Activated CD8-positive, alpha-beta memory T cell treated with anti-CD3 and anti-CD28 coated beads, Interleukin-2, amount 50 U/mL, for 1 hour (primary cell): ENCODE results near the gene DLG2.
"Not testable (repeated sequence)": the region's sequence is repeated elsewhere in the genome, so short reads cannot be mapped to it uniquely, and the experiment has no call there.

Experiments used
- DNase-seq: peaks from one replicate; pipeline ENCODE4 v3.0.0-alpha.2; 2020; ENCODE audit errors: extremely low read depth

Gene DLG2

DNA sequence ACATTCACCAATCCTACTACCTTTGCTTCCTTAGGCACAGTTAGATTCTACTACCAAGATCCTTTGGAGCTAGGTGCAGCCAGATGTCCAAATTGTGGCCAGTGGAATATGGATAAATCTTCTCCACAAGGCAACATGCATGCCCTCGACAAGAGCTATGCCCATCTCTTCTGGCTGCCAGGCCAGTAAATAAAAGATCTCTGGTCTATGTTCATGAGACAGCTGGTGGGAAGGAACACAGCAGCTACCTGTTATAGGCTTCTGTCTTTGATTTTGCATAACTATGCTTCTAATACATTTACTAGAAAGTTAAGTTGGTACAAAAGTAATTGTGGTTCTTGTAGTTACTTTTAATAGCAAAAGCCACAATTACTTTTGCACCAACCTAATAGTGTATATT lies 182.7 kb downstream of the DLG2 start:
- no peak for DNase-seq

GRCh38 chr11:85440273-85440672 lies 186.9 kb downstream of the DLG2 start:
- DNase-seq = no peak

GRCh38 chr11:85438328-85438727 lies 188.8 kb downstream of the DLG2 start:
- DNase-seq = no peak

DNA sequence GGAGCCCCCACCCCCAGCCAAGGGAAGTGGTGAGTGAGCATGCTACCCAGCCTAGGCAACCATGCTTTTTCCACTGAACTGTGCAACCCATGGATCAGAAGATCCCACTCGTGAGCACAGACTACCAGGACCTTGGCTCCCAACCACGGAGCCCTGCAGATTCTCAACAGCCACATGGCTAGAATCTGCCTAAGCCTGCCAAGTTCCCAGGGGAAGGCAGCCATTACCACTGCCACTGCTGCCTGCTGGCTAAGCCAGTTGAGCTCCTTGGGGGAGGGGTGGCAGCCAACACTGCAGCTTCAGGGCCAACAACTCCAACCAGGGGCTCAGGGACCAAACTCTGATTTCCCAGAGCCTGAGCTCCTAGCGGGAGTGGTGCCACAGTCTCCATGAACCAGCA lies 195.8 kb downstream of the DLG2 start:
- DNase-seq = no peak

DNA sequence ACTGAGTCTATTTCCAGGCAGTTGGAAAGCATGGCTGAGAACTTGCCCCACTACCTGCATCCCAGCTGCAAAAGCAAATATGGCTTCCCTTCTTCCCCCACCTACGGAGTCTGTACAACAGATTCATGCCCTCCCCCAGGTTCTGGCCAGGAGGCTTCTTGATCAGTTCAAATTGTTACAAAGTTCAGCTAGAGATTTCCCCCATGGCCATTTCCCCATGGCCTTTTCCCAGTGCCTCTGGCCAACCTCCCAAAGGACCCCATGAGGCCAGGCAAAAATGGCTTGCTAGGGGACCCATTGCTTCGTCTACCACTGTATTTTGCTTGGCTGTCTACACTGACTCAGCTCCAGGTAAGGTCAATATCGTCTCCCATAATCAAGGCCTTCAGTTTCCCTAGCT lies 203.3 kb downstream of the DLG2 start:
- no peak for DNase-seq

DNA sequence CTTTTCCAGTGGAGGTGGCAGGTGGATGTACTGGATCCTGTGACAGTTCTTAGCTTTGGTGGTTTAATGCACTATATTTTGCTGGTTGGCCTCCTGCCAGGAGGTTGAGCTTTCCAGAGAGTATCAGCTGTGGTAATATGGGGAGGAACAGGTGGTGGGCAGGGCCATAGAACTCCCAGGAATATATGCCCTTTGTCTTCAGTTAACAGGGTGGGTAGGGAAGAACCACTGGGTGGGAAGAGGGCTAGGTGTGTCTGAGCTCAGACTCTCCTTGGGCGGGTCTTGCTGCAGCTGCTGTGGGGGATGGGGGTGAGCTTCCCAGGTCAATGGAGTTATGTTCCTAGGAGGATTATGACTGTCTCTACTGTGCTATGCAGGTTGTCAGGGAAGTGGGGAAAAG lies 203.8 kb downstream of the DLG2 start:
- DNase-seq = no peak

DNA sequence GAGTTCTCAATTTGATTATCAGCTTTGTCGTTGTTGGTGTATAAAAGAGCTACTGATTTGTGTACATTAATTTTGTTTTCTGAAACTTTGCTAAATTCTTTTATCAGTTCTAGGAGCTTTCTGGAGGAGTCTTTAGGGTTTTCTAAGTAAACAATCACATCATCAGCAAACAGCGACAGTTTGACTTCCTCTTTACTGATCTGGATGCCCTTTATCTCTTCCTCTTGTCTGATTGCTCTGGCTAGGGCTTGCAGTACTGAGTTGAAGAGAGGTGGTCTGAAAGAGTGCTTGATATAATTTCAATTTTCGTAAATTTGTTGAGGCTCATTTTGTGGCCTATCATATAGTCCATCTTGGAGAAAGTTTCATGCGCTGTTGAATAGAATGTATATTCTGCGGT lies 213.0 kb downstream of the DLG2 start:
- no peak for DNase-seq

DNA sequence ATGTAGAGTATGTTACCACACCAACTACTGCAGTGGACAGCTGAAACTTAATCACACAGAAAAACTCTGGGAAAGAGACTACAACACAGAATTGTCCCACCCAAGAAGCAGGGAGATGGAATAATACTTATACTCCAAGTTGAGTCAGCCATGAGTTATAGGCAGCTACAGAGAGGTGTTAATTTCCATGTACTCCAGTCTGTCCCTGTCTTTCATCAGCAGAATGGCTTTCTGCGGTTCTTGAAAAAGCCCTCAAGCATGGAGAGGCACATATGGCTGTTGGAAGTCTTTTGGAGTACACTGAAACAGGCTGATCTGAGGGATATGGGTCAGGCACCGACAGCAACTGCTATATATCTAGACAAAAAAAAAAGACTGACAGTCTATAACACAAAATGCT lies 219.5 kb downstream of the DLG2 start:
- no peak for DNase-seq

DNA sequence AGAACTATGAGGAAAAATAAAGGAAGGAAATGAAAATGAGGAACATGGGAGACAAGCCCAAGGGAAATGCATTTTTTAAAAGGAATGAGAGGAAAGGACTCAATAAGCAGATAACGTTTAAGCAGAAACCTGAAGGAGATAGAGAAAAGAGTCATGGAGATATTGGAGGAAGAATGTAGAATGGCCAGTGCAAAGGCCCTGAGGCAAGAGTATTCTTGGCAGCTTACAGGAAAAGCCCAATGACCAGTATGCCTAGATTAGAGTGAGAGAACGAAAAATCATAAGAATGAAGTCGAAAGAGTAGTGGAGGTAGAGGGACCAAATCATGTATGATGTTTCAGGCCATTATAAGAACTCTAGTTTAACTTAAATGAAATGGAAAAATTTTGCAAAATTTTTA lies 220.3 kb downstream of the DLG2 start:
- no peak for DNase-seq

GRCh38 chr11:85406316-85406715 lies 220.8 kb downstream of the DLG2 start:
- DNase-seq = no peak

- not testable (repeated sequence) for DNase-seq
These were observed 231.6 kb downstream of the DLG2 start for GRCh38 chr11:85395515-85396055.

DNA sequence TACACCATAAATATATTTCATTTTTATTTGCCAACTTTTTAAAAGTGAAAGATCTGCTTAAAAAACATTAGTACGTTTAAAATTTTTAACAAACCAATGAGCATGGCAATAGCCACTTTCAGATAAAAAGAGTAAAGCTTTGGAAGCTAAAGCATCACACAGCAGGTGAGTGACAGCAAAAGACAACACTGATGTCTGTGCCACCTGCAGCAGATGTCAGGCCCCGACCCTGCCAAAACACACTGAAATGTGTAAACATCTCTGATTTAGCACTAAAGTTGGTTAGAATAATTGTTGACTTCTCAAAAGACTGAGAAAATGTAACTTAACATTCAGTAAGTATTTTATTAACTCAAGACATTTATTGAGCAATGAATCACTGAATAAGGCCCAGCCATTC lies 232.9 kb downstream of the DLG2 start:
- DNase-seq = no peak

- DNase-seq = no peak
These were observed 236.0 kb downstream of the DLG2 start for GRCh38 chr11:85391141-85391540.

- DNase-seq = no peak
These were observed 241.6 kb downstream of the DLG2 start for GRCh38 chr11:85385547-85385946.

DNA sequence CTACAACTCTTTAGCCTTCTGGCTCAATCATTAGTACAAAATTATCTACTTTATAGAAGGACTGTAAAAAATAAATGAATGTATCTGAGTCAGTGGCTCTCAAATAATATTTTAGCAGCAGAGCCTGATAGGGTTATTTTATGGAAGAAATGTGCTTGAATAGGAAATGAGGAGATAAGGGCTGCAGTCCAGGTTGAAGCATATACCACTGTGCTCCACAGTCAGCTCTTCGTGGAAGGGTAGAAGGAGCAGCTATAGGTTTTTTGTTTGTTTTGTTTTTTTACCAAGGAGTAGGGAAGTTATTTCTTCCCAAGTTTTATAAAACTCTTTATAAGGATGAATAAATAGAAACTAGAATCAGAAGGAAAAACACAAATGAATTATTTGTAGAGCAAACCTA lies 242.0 kb downstream of the DLG2 start:
- DNase-seq = no peak

DNA sequence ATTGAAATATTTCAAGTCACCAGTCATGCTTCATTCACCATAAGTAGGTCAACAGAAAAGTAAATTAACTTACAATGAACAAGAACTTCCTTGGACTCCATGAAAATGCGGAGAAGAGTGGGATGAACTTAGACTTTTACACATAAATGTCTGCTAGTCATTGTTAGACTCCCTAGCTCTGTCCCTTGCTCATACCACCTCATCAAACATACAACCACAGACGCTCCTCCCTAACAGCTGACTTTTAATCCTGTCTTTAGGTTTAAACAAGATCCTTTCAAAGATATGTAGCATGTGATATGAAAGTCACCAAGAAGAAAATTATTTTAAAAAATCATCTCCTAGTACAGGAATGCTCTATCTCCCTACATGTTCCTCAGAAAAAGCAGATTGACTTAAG lies 248.1 kb downstream of the DLG2 start:
- no peak for DNase-seq

GRCh38 chr11:85377901-85378300 lies 249.2 kb downstream of the DLG2 start:
- DNase-seq = no peak

- DNase-seq = no peak
These were observed 267.3 kb downstream of the DLG2 start for GRCh38 chr11:85359859-85360258.

DNA sequence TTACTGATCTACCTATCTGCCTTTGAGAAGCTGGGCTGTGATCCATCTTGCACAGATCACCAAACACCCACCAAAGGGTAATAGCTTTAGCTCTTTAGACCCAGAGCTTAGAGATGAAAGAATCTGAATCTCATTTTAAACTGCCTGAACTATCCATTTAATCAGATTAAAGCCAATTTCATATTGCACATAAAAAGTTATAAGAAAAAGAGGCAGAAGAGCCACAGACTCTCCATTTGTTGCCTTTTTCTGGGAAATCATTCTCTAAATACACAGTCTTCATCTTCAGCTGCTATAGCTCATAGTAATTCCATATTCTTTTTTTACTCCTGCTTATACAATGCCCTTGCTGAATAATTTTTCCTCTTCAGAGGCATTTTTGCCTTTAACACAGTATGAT lies 271.2 kb downstream of the DLG2 start:
- no peak for DNase-seq

DNA sequence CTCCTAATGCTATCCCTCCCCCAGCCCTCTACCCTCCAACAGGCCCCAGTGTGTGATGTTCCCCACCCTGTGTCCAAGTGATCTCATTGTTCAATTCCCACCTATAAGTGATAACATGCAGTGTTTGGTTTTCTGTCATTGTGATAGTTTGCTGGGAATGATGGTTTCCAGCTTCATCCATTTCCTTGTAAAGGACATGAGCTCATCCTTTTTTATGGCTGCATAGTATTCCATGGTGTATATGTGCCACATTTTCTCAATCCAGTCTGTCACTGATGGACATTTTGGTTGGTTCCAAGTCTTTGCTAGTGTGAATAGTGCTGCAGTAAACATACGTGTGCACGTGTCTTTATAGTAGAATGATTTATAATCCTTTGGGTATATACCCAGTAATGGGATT lies 277.6 kb downstream of the DLG2 start:
- not testable (repeated sequence) for DNase-seq

- no peak for DNase-seq
These were observed 278.2 kb downstream of the DLG2 start for GRCh38 chr11:85348945-85349344.

DNA sequence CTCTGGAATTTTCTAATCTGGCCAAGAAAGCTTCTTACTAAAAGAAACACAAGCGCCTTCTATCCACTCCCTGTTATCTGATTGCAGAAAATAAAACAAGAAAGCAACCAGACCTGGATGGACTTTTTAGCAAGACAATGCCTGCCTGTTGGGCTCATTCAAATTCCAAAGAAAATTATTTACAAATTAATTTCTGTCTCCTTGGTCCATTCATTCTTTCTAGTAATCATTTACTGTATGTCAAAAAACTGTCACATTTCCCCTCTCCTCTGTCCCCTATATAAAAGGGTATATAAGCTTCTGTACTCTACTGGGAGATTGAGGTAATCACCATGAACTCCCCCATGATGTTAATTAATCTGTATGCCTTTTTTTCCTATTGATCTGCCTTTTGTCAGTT lies 279.9 kb downstream of the DLG2 start:
- DNase-seq = no peak

- DNase-seq = no peak
These were observed 280.7 kb downstream of the DLG2 start for GRCh38 chr11:85346484-85346883.

DNA sequence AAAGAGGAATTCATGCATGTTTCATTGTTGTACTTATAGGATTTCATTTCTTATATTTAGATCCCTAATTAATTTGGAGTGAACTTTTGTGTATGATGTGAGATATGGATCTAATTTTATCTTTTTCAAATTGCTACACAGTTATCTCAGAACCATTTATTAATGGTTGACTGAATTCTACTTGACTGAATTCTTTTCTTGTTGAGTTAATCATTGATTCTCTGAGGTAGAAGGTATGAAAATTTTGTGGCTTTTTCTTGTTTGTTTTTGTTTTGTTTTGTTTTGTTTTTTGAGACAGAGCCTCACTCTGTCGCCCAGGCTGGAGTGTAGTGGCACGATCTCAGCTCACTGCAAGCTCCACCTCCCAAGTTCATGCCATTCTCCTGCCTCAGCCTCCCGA lies 286.3 kb downstream of the DLG2 start:
- DNase-seq = not testable (repeated sequence)

DNA sequence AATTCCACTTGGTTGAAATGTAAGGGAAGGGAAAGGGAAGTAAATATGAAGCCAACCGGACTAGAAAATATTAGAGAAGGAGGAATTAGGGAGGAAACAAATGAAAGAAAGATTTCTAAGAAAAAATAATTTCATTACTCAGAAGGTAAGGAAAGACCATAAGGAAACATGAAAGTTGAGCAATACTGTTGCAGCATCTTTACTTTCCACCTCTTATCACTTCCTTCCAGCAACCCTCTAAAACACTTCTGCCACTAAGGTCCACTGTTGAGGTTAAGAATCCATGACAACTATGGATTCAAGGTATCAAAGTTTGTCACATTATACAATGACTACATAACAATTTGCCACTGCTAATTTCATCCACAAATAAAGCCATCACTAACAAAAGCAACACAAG lies 308.6 kb downstream of the DLG2 start:
- no peak for DNase-seq
